ENCODE results near the gene ABCA10. TPM values are rescaled to one million over a fixed set of nuclear protein-coding genes. Genes with fewer than 3 reads are reported as not detected.
"Not testable (repeated sequence)": the region's sequence is repeated elsewhere in the genome, so short reads cannot be mapped to it uniquely, and the experiment has no call there.

Gene ABCA10
- polyA plus RNA-seq, 2 donors: 2.5 to 5.4 TPM

GRCh38 chr17:69198238-69198637, 30.4 kb downstream of the ABCA10 start:
- 92 to 96% methylated on average over 6 of the region's 6 CpGs for WGBS, 2 donors
- no peaks in the 10 kb centered on the region for H3K36me3 ChIP-seq (ENCODE audit: control insufficient read depth in 2 of 2, insufficient read depth in 2 of 2, low read length in 1 of 2)
- H3K4me3 ChIP-seq (ENCODE audit: low read depth in 1 of 2, low read length in 2 of 2): no peak overlapping the region
- H3K9me3 ChIP-seq (ENCODE audit: control insufficient read depth in 2 of 2, insufficient read depth in 1 of 2, low read depth in 1 of 2, low read length in 1 of 2): no peaks in the 10 kb centered on the region
- H3K27ac ChIP-seq (ENCODE audit: low read depth in 2 of 2, low read length in 1 of 2): no peak overlapping the region
- no peaks in the 10 kb centered on the region for H3K4me1 ChIP-seq (ENCODE audit: control insufficient read depth in 2 of 2, insufficient read depth in 2 of 2, low read length in 1 of 2)
- no peaks in the 10 kb centered on the region for H3K27me3 ChIP-seq (ENCODE audit: control insufficient read depth in 1 of 2, insufficient read depth in 2 of 2, low read length in 2 of 2)

- H3K9me3 ChIP-seq (ENCODE audit: control insufficient read depth in 2 of 2, insufficient read depth in 1 of 2, low read depth in 1 of 2, low read length in 1 of 2); H3K4me1 ChIP-seq (ENCODE audit: control insufficient read depth in 2 of 2, insufficient read depth in 2 of 2, low read length in 1 of 2); H3K27ac ChIP-seq (ENCODE audit: low read depth in 2 of 2, low read length in 1 of 2); H3K27me3 ChIP-seq (ENCODE audit: control insufficient read depth in 1 of 2, insufficient read depth in 2 of 2, low read length in 2 of 2); H3K4me3 ChIP-seq (ENCODE audit: low read depth in 1 of 2, low read length in 2 of 2); H3K36me3 ChIP-seq (ENCODE audit: control insufficient read depth in 2 of 2, insufficient read depth in 2 of 2, low read length in 1 of 2): not testable (repeated sequence)
- 97% methylated on average over 33 to 40 of the region's 40 CpGs for WGBS, 2 donors
Observed at GRCh38 chr17:69196105-69196653, 32.4 kb downstream of the ABCA10 start.

- H3K4me3 ChIP-seq (ENCODE audit: low read depth in 1 of 2, low read length in 2 of 2): no peak overlapping the region
- no peaks in the 10 kb centered on the region for H3K9me3 ChIP-seq (ENCODE audit: control insufficient read depth in 2 of 2, insufficient read depth in 1 of 2, low read depth in 1 of 2, low read length in 1 of 2)
- H3K36me3 ChIP-seq (ENCODE audit: control insufficient read depth in 2 of 2, insufficient read depth in 2 of 2, low read length in 1 of 2): no peaks in the 10 kb centered on the region
- H3K4me1 ChIP-seq (ENCODE audit: control insufficient read depth in 2 of 2, insufficient read depth in 2 of 2, low read length in 1 of 2): no peaks in the 10 kb centered on the region
- H3K27ac ChIP-seq (ENCODE audit: low read depth in 2 of 2, low read length in 1 of 2): no peak overlapping the region
- H3K27me3 ChIP-seq (ENCODE audit: control insufficient read depth in 1 of 2, insufficient read depth in 2 of 2, low read length in 2 of 2): no peaks in the 10 kb centered on the region
Observed at GRCh38 chr17:69192754-69193153, 35.9 kb downstream of the ABCA10 start.

GRCh38 chr17:69188796-69189195, 39.8 kb downstream of the ABCA10 start:
- WGBS, 2 donors: 78 to 87% methylated on average over 2 of the region's 2 CpGs
- Histone ChIP-seq H3K9me3 (ENCODE audit: control insufficient read depth in 2 of 2, insufficient read depth in 1 of 2, low read depth in 1 of 2, low read length in 1 of 2) (no peaks in the 10 kb centered on the region), H3K36me3 (ENCODE audit: control insufficient read depth in 2 of 2, insufficient read depth in 2 of 2, low read length in 1 of 2) (no peaks in the 10 kb centered on the region), H3K4me3 (ENCODE audit: low read depth in 1 of 2, low read length in 2 of 2) (no peak overlapping the region), H3K27ac (ENCODE audit: low read depth in 2 of 2, low read length in 1 of 2) (no peak overlapping the region), H3K4me1 (ENCODE audit: control insufficient read depth in 2 of 2, insufficient read depth in 2 of 2, low read length in 1 of 2) (no peaks in the 10 kb centered on the region), H3K27me3 (ENCODE audit: control insufficient read depth in 1 of 2, insufficient read depth in 2 of 2, low read length in 2 of 2) (no peaks in the 10 kb centered on the region)

GRCh38 chr17:69188064-69188463, 40.6 kb downstream of the ABCA10 start:
- Histone ChIP-seq H3K4me3 (ENCODE audit: low read depth in 1 of 2, low read length in 2 of 2) (no peak overlapping the region), H3K36me3 (ENCODE audit: control insufficient read depth in 2 of 2, insufficient read depth in 2 of 2, low read length in 1 of 2) (no peaks in the 10 kb centered on the region), H3K27ac (ENCODE audit: low read depth in 2 of 2, low read length in 1 of 2) (no peak overlapping the region), H3K4me1 (ENCODE audit: control insufficient read depth in 2 of 2, insufficient read depth in 2 of 2, low read length in 1 of 2) (no peaks in the 10 kb centered on the region), H3K27me3 (ENCODE audit: control insufficient read depth in 1 of 2, insufficient read depth in 2 of 2, low read length in 2 of 2) (no peaks in the 10 kb centered on the region), H3K9me3 (ENCODE audit: control insufficient read depth in 2 of 2, insufficient read depth in 1 of 2, low read depth in 1 of 2, low read length in 1 of 2) (no peaks in the 10 kb centered on the region)
- 57 to 62% methylated on average over 1 of the region's 1 CpG for WGBS, 2 donors

- Histone ChIP-seq H3K27me3 (ENCODE audit: control insufficient read depth in 1 of 2, insufficient read depth in 2 of 2, low read length in 2 of 2) (no peaks in the 10 kb centered on the region), H3K27ac (ENCODE audit: low read depth in 2 of 2, low read length in 1 of 2) (no peak overlapping the region), H3K4me1 (ENCODE audit: control insufficient read depth in 2 of 2, insufficient read depth in 2 of 2, low read length in 1 of 2) (no peaks in the 10 kb centered on the region), H3K36me3 (ENCODE audit: control insufficient read depth in 2 of 2, insufficient read depth in 2 of 2, low read length in 1 of 2) (no peaks in the 10 kb centered on the region), H3K4me3 (ENCODE audit: low read depth in 1 of 2, low read length in 2 of 2) (no peak overlapping the region), H3K9me3 (ENCODE audit: control insufficient read depth in 2 of 2, insufficient read depth in 1 of 2, low read depth in 1 of 2, low read length in 1 of 2) (no peaks in the 10 kb centered on the region)
Observed at GRCh38 chr17:69187294-69187693, 41.3 kb downstream of the ABCA10 start.

- Histone ChIP-seq H3K9me3 (ENCODE audit: control insufficient read depth in 2 of 2, insufficient read depth in 1 of 2, low read depth in 1 of 2, low read length in 1 of 2) (no peaks in the 10 kb centered on the region), H3K36me3 (ENCODE audit: control insufficient read depth in 2 of 2, insufficient read depth in 2 of 2, low read length in 1 of 2) (no peaks in the 10 kb centered on the region), H3K4me1 (ENCODE audit: control insufficient read depth in 2 of 2, insufficient read depth in 2 of 2, low read length in 1 of 2) (no peaks in the 10 kb centered on the region), H3K27me3 (ENCODE audit: control insufficient read depth in 1 of 2, insufficient read depth in 2 of 2, low read length in 2 of 2) (no peaks in the 10 kb centered on the region), H3K27ac (ENCODE audit: low read depth in 2 of 2, low read length in 1 of 2) (no peak overlapping the region), H3K4me3 (ENCODE audit: low read depth in 1 of 2, low read length in 2 of 2) (no peak overlapping the region)
- 59 to 61% methylated on average over 4 of the region's 4 CpGs for WGBS, 2 donors
Observed at GRCh38 chr17:69179227-69179952, 49.2 kb downstream of the ABCA10 start.

- H3K27me3 ChIP-seq (ENCODE audit: control insufficient read depth in 1 of 2, insufficient read depth in 2 of 2, low read length in 2 of 2): no peaks in the 10 kb centered on the region
- no peaks in the 10 kb centered on the region for H3K9me3 ChIP-seq (ENCODE audit: control insufficient read depth in 2 of 2, insufficient read depth in 1 of 2, low read depth in 1 of 2, low read length in 1 of 2)
- no peak overlapping the region for H3K4me3 ChIP-seq (ENCODE audit: low read depth in 1 of 2, low read length in 2 of 2)
- whole genome bisulfite sequencing, 2 donors: 87 to 97% methylated on average over 1 of the region's 1 CpG
- H3K4me1 ChIP-seq (ENCODE audit: control insufficient read depth in 2 of 2, insufficient read depth in 2 of 2, low read length in 1 of 2): no peaks in the 10 kb centered on the region
- no peaks in the 10 kb centered on the region for H3K36me3 ChIP-seq (ENCODE audit: control insufficient read depth in 2 of 2, insufficient read depth in 2 of 2, low read length in 1 of 2)
- no peak overlapping the region for H3K27ac ChIP-seq (ENCODE audit: low read depth in 2 of 2, low read length in 1 of 2)
Observed at GRCh38 chr17:69176457-69176795, 52.2 kb downstream of the ABCA10 start.

- Histone ChIP-seq H3K36me3 (ENCODE audit: control insufficient read depth in 2 of 2, insufficient read depth in 2 of 2, low read length in 1 of 2) (no peaks in the 10 kb centered on the region), H3K9me3 (ENCODE audit: control insufficient read depth in 2 of 2, insufficient read depth in 1 of 2, low read depth in 1 of 2, low read length in 1 of 2) (no peaks in the 10 kb centered on the region), H3K27me3 (ENCODE audit: control insufficient read depth in 1 of 2, insufficient read depth in 2 of 2, low read length in 2 of 2) (no peaks in the 10 kb centered on the region), H3K4me1 (ENCODE audit: control insufficient read depth in 2 of 2, insufficient read depth in 2 of 2, low read length in 1 of 2) (no peaks in the 10 kb centered on the region), H3K4me3 (ENCODE audit: low read depth in 1 of 2, low read length in 2 of 2) (no peak overlapping the region), H3K27ac (ENCODE audit: low read depth in 2 of 2, low read length in 1 of 2) (no peak overlapping the region)
- WGBS, 2 donors: 84 to 85% methylated on average over 4 of the region's 4 CpGs
Observed at GRCh38 chr17:69175625-69176456, 52.8 kb downstream of the ABCA10 start.

GRCh38 chr17:69175262-69175624, 53.4 kb downstream of the ABCA10 start:
- Histone ChIP-seq H3K9me3 (ENCODE audit: control insufficient read depth in 2 of 2, insufficient read depth in 1 of 2, low read depth in 1 of 2, low read length in 1 of 2) (no peaks in the 10 kb centered on the region), H3K27me3 (ENCODE audit: control insufficient read depth in 1 of 2, insufficient read depth in 2 of 2, low read length in 2 of 2) (no peaks in the 10 kb centered on the region), H3K4me1 (ENCODE audit: control insufficient read depth in 2 of 2, insufficient read depth in 2 of 2, low read length in 1 of 2) (no peaks in the 10 kb centered on the region), H3K4me3 (ENCODE audit: low read depth in 1 of 2, low read length in 2 of 2) (no peak overlapping the region), H3K36me3 (ENCODE audit: control insufficient read depth in 2 of 2, insufficient read depth in 2 of 2, low read length in 1 of 2) (no peaks in the 10 kb centered on the region), H3K27ac (ENCODE audit: low read depth in 2 of 2, low read length in 1 of 2) (no peak overlapping the region)
- WGBS, 2 donors: 79 to 89% methylated on average over 4 of the region's 4 CpGs
